Suppressor macrophage treated with lipopolysaccharide for 1 hour (primary cell): ENCODE results near the gene PBX3.

Experiments
- DNase-seq, 3 donors: peaks; one replicate each; pipeline ENCODE4 v3.0.0-alpha.2; 2020 to 2022

PBX3 gene

GRCh38 chr9:125983681-125984080, 236.5 kb downstream of the PBX3 start:
- DNase-seq, result no peak

- DNase-seq, result no peak
These were observed 237.3 kb downstream of the PBX3 start for GRCh38 chr9:125984461-125984860.

- no peak for DNase-seq
These were observed 238.2 kb downstream of the PBX3 start for GRCh38 chr9:125985142-125985997.

- no peak for DNase-seq
These were observed 239.0 kb downstream of the PBX3 start for GRCh38 chr9:125985998-125986655.

- no peak for DNase-seq
These were observed 239.8 kb downstream of the PBX3 start for GRCh38 chr9:125986966-125987365.

GRCh38 chr9:125987420-125987819, 240.2 kb downstream of the PBX3 start:
- DNase-seq, result no peak

- no peak for DNase-seq
These were observed 241.4 kb downstream of the PBX3 start for GRCh38 chr9:125988479-125989050.

- DNase-seq, result no peak
These were observed 241.9 kb downstream of the PBX3 start for GRCh38 chr9:125989090-125989501.

GRCh38 chr9:125989524-125990180, 242.5 kb downstream of the PBX3 start:
- DNase-seq, result no peak

GRCh38 chr9:125990186-125990792, 243.1 kb downstream of the PBX3 start:
- DNase-seq, result no peak

- no peak for DNase-seq
These were observed 243.6 kb downstream of the PBX3 start for GRCh38 chr9:125990793-125991220.

GRCh38 chr9:125991886-125992529, 244.8 kb downstream of the PBX3 start:
- DNase-seq, result no peak

GRCh38 chr9:125992557-125992956, 245.4 kb downstream of the PBX3 start:
- no peak for DNase-seq

- no peak for DNase-seq
These were observed 246.3 kb downstream of the PBX3 start for GRCh38 chr9:125993466-125993865.

- no peak for DNase-seq
These were observed 247.1 kb downstream of the PBX3 start for GRCh38 chr9:125994066-125994943.

GRCh38 chr9:125995006-125995405, 247.8 kb downstream of the PBX3 start:
- no peak for DNase-seq

- DNase-seq, result no peak
These were observed 248.5 kb downstream of the PBX3 start for GRCh38 chr9:125995706-125996105.

GRCh38 chr9:125996791-125997190, 249.6 kb downstream of the PBX3 start:
- no peak for DNase-seq

- no peak for DNase-seq
These were observed 250.1 kb downstream of the PBX3 start for GRCh38 chr9:125997196-125997823.

GRCh38 chr9:125998837-125999503, 251.8 kb downstream of the PBX3 start:
- DNase-seq, result no peak
